HG03196 (cell line): Measurements from ENCODE around the gene SDR9C7.
"Not testable (repeated sequence)": the region's sequence is repeated elsewhere in the genome, so short reads cannot be mapped to it uniquely, and the experiment has no call there.

Source experiments
- ATAC-seq: cut with Tn5 transposase; IDR thresholded peaks from one replicate; pipeline ENCODE4 v1.9.1; 2021; ENCODE audit not compliant: unreplicated experiment

The SDR9C7 gene

DNA sequence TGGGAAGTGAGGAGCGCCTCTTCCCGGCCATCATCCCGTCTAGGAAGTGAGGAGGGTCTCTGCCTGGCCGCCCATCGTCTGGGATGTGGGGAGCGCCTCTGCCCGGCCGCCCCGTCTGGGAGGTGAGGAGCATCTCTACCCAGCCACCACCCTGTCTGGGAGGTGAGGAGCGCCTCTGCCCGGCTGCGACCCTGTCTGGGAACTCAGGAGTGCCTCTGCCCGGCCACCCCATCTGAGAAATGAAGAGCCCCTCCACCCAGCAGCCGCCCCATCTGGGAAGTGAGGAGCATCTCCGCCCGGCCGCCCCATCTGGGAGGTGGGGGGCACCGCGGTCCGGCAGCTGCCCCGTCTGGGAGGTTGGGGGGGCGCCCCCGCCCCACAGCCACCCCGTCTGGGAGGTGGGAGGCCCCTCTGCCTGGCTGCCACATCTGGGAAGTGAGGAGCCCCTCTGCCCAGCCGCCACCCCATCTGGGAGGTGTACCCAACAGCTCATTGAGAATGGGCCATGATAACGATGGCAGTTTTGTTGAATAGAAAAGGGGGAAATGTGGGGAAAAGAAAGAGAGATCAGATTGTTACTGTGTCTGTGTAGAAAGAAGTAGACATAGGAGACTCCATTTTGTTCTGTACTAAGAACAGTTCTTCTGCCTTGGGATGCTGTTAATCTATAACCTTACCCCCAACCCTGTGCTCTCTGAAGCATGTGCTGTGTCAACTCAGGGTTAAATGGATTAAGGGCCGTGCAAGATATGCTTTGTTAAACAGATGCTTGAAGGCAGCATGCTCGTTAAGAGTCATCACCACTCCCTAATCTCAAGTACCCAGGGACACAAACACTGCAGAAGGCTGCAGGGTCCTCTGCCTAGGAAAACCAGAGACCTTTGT, 54.7 kb downstream of the SDR9C7 start:
- not testable (repeated sequence) for ATAC-seq

DNA sequence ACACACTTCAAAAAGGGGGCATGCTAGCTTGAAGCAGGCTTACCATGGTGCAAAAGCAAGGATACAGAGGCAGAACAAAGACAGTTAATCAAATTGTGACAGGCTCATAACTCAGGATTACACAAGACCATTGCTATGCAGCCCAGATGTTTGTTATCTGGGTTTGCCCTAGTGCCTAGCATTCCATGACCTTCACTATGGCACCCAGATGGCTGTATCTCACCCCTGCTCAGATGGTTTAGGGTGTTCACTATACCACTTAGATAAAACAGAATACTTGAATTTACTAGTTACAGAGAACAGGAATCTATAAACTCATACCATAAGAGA, 56.2 kb downstream of the SDR9C7 start:
- ATAC-seq, result no peak

DNA sequence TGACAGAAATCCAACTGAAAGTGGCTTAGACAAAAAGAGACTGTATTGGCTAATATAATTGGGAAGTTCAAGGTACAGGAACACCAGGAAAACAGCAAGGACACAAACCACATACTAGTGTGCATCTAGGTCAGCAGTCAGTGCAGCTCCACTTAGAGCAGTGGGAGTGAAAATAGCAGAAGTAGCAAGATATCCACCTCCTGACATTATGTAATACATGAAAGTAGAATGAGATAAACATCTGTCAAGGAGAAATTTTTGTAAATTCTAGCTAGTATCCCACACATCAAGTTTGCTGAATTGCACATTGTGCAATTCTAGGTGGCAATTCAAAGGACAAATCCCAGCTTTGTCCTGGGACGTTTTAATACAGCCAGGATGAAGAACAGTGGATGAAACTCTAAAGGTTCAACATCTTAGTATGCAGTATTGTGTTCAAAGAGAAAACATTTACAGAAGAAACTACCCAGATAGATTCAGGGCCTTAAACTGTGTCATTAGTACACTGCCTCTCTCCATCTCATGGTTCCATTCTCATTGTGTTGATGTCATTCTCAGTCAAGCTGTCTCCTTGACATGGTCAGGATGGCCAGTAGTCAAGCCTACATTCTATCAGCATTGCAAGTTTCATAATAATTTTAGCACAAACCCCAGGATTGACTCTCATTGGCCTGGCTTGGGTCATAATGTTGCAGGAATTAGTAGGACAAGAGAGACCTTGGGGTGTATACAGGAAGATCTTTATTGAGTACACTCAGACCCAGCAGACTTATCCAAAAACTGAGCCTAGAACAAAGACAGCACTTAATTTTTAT, 56.8 kb downstream of the SDR9C7 start:
- no peak for ATAC-seq

DNA sequence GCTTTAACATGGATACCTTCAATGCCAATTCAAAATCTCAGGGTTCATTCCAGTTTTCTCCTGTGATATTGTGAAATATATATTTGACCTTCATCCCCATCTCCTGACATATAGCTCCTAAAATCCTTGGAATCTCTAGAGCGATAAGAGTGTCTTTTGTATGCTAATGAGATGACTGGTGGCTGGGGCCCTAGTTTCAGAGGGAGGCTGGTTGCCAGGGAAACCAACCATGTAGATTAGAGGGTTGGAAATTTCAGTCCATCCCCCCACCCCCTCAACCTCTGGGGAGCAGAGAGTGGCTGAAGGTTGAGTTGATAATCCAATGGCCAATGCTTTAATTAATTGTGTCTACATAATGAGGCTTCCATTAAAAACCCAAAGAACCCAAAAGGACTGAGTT, 59.4 kb downstream of the SDR9C7 start:
- ATAC-seq, result no peak

DNA sequence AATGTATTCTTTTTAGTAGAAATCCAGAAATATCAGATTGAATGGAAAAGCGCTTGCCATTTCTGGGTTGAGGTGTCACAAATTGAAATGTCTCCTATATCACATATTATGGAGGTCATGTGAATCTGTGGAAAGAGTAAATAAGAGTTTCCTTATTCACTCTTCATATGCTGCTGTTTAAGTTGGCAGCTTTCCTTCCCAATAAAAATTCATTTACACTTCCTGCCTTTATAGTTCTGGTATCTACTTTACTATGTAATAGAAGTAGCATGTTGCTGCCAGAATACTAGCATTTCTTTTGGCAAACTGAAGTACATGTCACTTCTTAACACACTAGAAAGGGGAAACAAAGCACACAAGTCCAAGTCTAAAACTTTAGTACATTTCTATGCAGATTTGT, 60.8 kb downstream of the SDR9C7 start:
- no peak for ATAC-seq
